GM12878 (cell line): Measurements from ENCODE around the gene LYVE1. TPM values are rescaled to one million over a fixed set of nuclear protein-coding genes. Genes with fewer than 3 reads are reported as not detected.
A peak's percentile ranks its signal among the peaks of the same experiment; 100 is the strongest.

Experiments
- ATAC-seq: fragments of 200-7000 bp; cut with Tn5 transposase; 3 replicates; pipeline ENCODE4 v1.9.1; 2020; ENCODE audit warnings: mild to moderate bottlenecking, moderate library complexity
- BruUV-seq: library from RNA; stranded (reverse); fragments of 400-500 nt; replicated peaks from 2 replicates; lab custom pipeline; 2021; lab: Mats Ljungman, UMichigan
- CTCF ChIA-PET: fragments of 300-600 bp; sonication (Branson Sonifier 250); formaldehyde crosslinking; extraction: SDS; loops from one replicate; lab custom pipeline; 2021; ENCODE audit warnings: inconsistent platforms; lab: Yijun Ruan, JAX
- POLR2A ChIA-PET: fragments of 350-600 bp; formaldehyde crosslinking; extraction: SDS; loops from one replicate; lab custom pipeline; 2021; ENCODE audit warnings: inconsistent platforms; lab: Charles Lee
- RAD21 ChIA-PET: fragments of 300-600 bp; sonication (Branson Sonifier 250); formaldehyde crosslinking; loops from one replicate; lab custom pipeline; 2023; ENCODE audit warnings: antibody characterized with exemption; ENCODE audit not compliant: unreplicated experiment; lab: Charles Lee
- SMC1A ChIA-PET: fragments of 300-600 bp; sonication (Branson Sonifier 250); formaldehyde crosslinking; loops from one replicate; lab custom pipeline; 2023; ENCODE audit not compliant: unreplicated experiment, uncharacterized antibody; lab: Charles Lee
- DNase-seq: peaks from one replicate; pipeline ENCODE4 v3.0.0-alpha.2; 2011; ENCODE audit warnings: low read depth, low spot score
- FAIRE-seq: peaks from 3 replicates; lab custom pipeline; 2011; peaks lifted over from hg19 to GRCh38; lab: Jason Lieb, UNC
- H2AFZ ChIP-seq: 2 replicates; pipeline ENCODE4 v1.6.0; 2011; ENCODE audit warnings: low read depth, low read length, control low read depth; ENCODE audit not compliant: control insufficient read depth
- H3K27ac ChIP-seq: 2 replicates; pipeline ENCODE4 v1.5.1; 2011; ENCODE audit warnings: control low read depth; ENCODE audit not compliant: control insufficient read depth, insufficient read depth
- H3K27me3 ChIP-seq, 2 experiments: replicated peaks in 1 of 2; 2 replicates each; pipeline versions ENCODE4 v1.6.0 to v1.6.1; 2011; ENCODE audit warnings: low read length in 1 of 2; ENCODE audit not compliant: control insufficient read depth in 2 of 2, insufficient read depth in 2 of 2
- H3K36me3 ChIP-seq, 2 experiments: 2 replicates each; pipeline ENCODE4 v1.5.1; 2011; ENCODE audit warnings: low read length in 1 of 2; ENCODE audit not compliant: control insufficient read depth in 2 of 2, insufficient read depth in 2 of 2
- H3K4me1 ChIP-seq: 2 replicates; pipeline ENCODE4 v1.6.1; 2011; ENCODE audit warnings: mild to moderate bottlenecking, low read length, moderate library complexity, mixed read lengths; ENCODE audit not compliant: control insufficient read depth, insufficient read depth
- H3K4me2 ChIP-seq: 2 replicates; pipeline ENCODE4 v1.6.0; 2011; ENCODE audit warnings: control low read depth; ENCODE audit not compliant: control insufficient read depth, insufficient read depth
- H3K4me3 ChIP-seq: fragments of 200-600 bp; sonication (generic); 2 replicates; pipeline ENCODE4 v1.5.1; 2016
- H3K79me2 ChIP-seq: 2 replicates; pipeline ENCODE4 v1.6.0; 2011; ENCODE audit warnings: low read length; ENCODE audit not compliant: control insufficient read depth, insufficient read depth
- H3K9ac ChIP-seq: 2 replicates; pipeline ENCODE4 v1.8.0; 2011; ENCODE audit warnings: low read length, control low read depth, mixed read lengths; ENCODE audit not compliant: control insufficient read depth, insufficient read depth
- H3K9me3 ChIP-seq: replicated peaks from 3 replicates; pipeline ENCODE4 v1.5.1; 2011; ENCODE audit warnings: mild to moderate bottlenecking, low read length; ENCODE audit not compliant: control insufficient read depth, insufficient read depth
- H4K20me1 ChIP-seq: 2 replicates; pipeline ENCODE4 v1.6.0; 2011; ENCODE audit not compliant: control insufficient read depth, insufficient read depth
- CTCF ChIP-seq, 3 experiments: IDR thresholded peaks in 2 of 3; conservative IDR thresholded peaks in 1 of 3; 2 replicates each; pipeline ENCODE4 v1.5.1; 2011; ENCODE audit warnings: low read depth in 3 of 3, low read length in 3 of 3, mild to moderate bottlenecking in 3 of 3, control low read depth in 2 of 3, moderate library complexity in 2 of 3, inconsistent platforms in 1 of 3, mixed read lengths in 1 of 3; ENCODE audit not compliant: control insufficient read depth in 2 of 3, insufficient read depth in 1 of 3; ENCODE audit errors: extremely low read depth in 1 of 3
- HDAC6 ChIP-seq: fragments of 200-600 bp; sonication (generic); IDR thresholded peaks from one replicate; pipeline ENCODE4 v1.8.0; 2017; ENCODE audit warnings: antibody characterized with exemption; ENCODE audit not compliant: unreplicated experiment
- NFIC ChIP-seq: IDR thresholded peaks from 2 replicates; pipeline ENCODE4 v1.6.1; 2012; ENCODE audit warnings: low read depth, mild to moderate bottlenecking, inconsistent platforms, low read length, moderate library complexity
- PAX5 ChIP-seq: IDR thresholded peaks from 2 replicates; pipeline ENCODE4 v1.6.1; 2011; ENCODE audit warnings: low read depth, low read length, borderline replicate concordance
- POLR2AphosphoS5 ChIP-seq: IDR thresholded peaks from 2 replicates; pipeline ENCODE4 v1.6.1; 2011; ENCODE audit warnings: mild to moderate bottlenecking, low read length, inconsistent platforms
- RAD21 ChIP-seq: IDR thresholded peaks from 2 replicates; pipeline ENCODE4 v1.6.1; 2011; ENCODE audit warnings: mild to moderate bottlenecking, low read depth, low read length, moderate library complexity; ENCODE audit not compliant: insufficient read depth
- RB1 ChIP-seq: fragments of 450-650 bp; formaldehyde crosslinking; IDR thresholded peaks from 2 replicates; pipeline ENCODE4 v1.6.1; 2017; ENCODE audit warnings: mild to moderate bottlenecking, borderline replicate concordance
- SPI1 ChIP-seq: IDR thresholded peaks from 2 replicates; pipeline ENCODE4 v1.6.1; 2011; ENCODE audit warnings: low read depth, mild to moderate bottlenecking, low read length, moderate library complexity, borderline replicate concordance; ENCODE audit not compliant: insufficient read depth
- TARDBP ChIP-seq: IDR thresholded peaks from 2 replicates; pipeline ENCODE4 v1.6.1; 2016; ENCODE audit warnings: borderline replicate concordance
- WRNIP1 ChIP-seq: IDR thresholded peaks from 2 replicates; pipeline ENCODE4 v1.6.1; 2011; ENCODE audit warnings: low read depth, low read length, improper control_type of control experiment, borderline replicate concordance
- WGBS: methylation state at CpG from one replicate; pipeline ENCODE4 v1.1.6; 2016; ENCODE audit warnings: low lambda C conversion rate; ENCODE audit not compliant: insufficient replicate concordance, insufficient coverage; ENCODE audit errors: missing lambda C conversion rate; 5-methylcytosine and 5-hydroxymethylcytosine counted together
- in situ Hi-C: fragments of 300-500 bp; cut with MboI; formaldehyde crosslinking; loops from 9 replicates; pipeline ENCODE4 v1.14.3; 2018; ENCODE audit warnings: mixed read lengths
- intact Hi-C: fragments of 100-400 bp; cut with micrococcal nuclease; formaldehyde crosslinking; loops from one replicate; pipeline ENCODE4 v1.14.2; 2022; ENCODE audit not compliant: unreplicated experiment
- polyA plus RNA-seq, 11 experiments: library from polyadenylated mRNA; depleted of rRNA in 4 of 11; unstranded in 6 of 11; stranded (reverse) in 5 of 11; fragments of >200 nt; fragmentation: Nextera tagmentation in 4 of 11; fragmentation: Illumina TruSeq in 1 of 11; extraction: Ambion mirVana in 4 of 11; extraction: Trizol in 1 of 11; gene quantifications; 1 replicate in 1 of 11; 2 replicates in 10 of 11; pipeline versions ENCODE4 v1.2.1 to v1.2.3, GENCODE V29; 2011 to 2016; ENCODE audit warnings: inconsistent platforms in 2 of 11, missing spikeins in 2 of 11, low read depth in 1 of 11
- total RNA-seq, 4 experiments: library from RNA; depleted of rRNA in 3 of 4; stranded (reverse); fragments of >200 nt in 3 of 4; fragmentation: Illumina TruSeq in 1 of 4; extraction: Trizol in 1 of 4; gene quantifications; 2 replicates each; pipeline versions ENCODE4 v1.2.1 to v1.2.3, GENCODE V29; 2013 to 2021

Gene LYVE1
- total and polyA plus RNA-seq, 10 of the 15 experiments (the other 5 are each of a cell fraction or from before 2014, with no cell fraction given): 0.15 TPM; not detected in 9

- 0 out of 2 replicates have a peak, but pooled peaks have one; percentile 9 for TF ChIP-seq SPI1
- no peak for TF ChIP-seq HDAC6
- Histone ChIP-seq H4K20me1 (no peaks in the 10 kb centered on the region), H3K4me1 (no peaks in the 10 kb centered on the region), H3K9ac (no peak overlapping the region), H3K36me3 (no peaks in the 10 kb centered on the region), H3K4me2 (no peak overlapping the region), H3K4me3 (no peak overlapping the region), H2AFZ (no peak overlapping the region), H3K9me3 (no peaks in the 10 kb centered on the region), H3K27me3 (peaks cover 0 to 1% of the 10 kb centered on the region in 2 experiments; a peak in 2 of 4 replicates), H3K79me2 (no peaks in the 10 kb centered on the region), H3K27ac (no peak overlapping the region)
- ChIA-PET RAD21 (interaction anchor here (0.7 to 1.0 kb wide), 2 partner anchors 9 to 159 kb away, joined by 3 read pairs; no protein-coding TSS in a partner anchor), SMC1A (interaction anchor here (1.8 to 2.1 kb wide), 2 partner anchors 11 to 162 kb away, joined by 5 to 6 read pairs; no protein-coding TSS in a partner anchor), CTCF (interaction anchor here (1.5 kb wide), 1 partner anchor 152 kb away, joined by 4 read pairs; no protein-coding TSS in a partner anchor), POLR2A (no interaction called here)
- FAIRE-seq (no peak), ATAC-seq (no peak), DNase-seq (no peak)
- BruUV-seq: no TSS peak
- in situ Hi-C loops: no loop called here
- 63% methylated on average over 4 of the region's 4 CpGs for WGBS
- intact Hi-C loops: no loop called here
These were observed 3.0 kb downstream of the LYVE1 start for GRCh38 chr11:10565493-10565892.

- no peak for DNase-seq
- Histone ChIP-seq H3K9me3 (no peaks in the 10 kb centered on the region), H3K4me3 (no peak overlapping the region), H3K4me2 (no peak overlapping the region), H3K79me2 (no peaks in the 10 kb centered on the region), H3K27ac (no peak overlapping the region), H2AFZ (no peak overlapping the region), H4K20me1 (no peaks in the 10 kb centered on the region), H3K36me3 (no peaks in the 10 kb centered on the region), H3K9ac (no peak overlapping the region), H3K27me3 (peaks cover 0 to 1% of the 10 kb centered on the region in 2 experiments; a peak in 2 of 4 replicates), H3K4me1 (no peaks in the 10 kb centered on the region)
- in situ Hi-C loops: no loop called here
- no peak for FAIRE-seq
- intact Hi-C loops: no loop called here
- WGBS: 0% methylated on average over 1 of the region's 1 CpG
- CTCF ChIA-PET: interaction anchor here (1.4 to 1.5 kb wide), 2 partner anchors 24 to 151 kb away, joined by 4 read pairs; partner anchors contain the start of gene RNF141
- no TSS peak for BruUV-seq
- RAD21 ChIA-PET: interaction anchor here (0.7 to 1.6 kb wide), 3 partner anchors 10 to 159 kb away, joined by 3 read pairs; no protein-coding TSS in a partner anchor
- ATAC-seq: no peak
- SMC1A ChIA-PET: interaction anchor here (0.6 to 2.1 kb wide), 3 partner anchors 12 to 162 kb away, joined by 3 to 6 read pairs (median 5); no protein-coding TSS in a partner anchor
- POLR2A ChIA-PET: no interaction called here
- TF ChIP-seq TARDBP: no peak
- no peak for TF ChIP-seq POLR2AphosphoS5
- no peak for TF ChIP-seq WRNIP1
- TF ChIP-seq NFIC: no peak
- TF ChIP-seq CTCF (IDR thresholded peaks at IDR 0.05 in 2 of 3, conservative IDR thresholded peaks at IDR 0.05 in 1 of 3; ENCODE audit: control insufficient read depth in 2 of 3, extremely low read depth in 1 of 3, insufficient read depth in 1 of 3, low read depth in 3 of 3, low read length in 3 of 3): peak; percentile 11 to 21 (median 21); a peak in 3 of 6 replicates
- TF ChIP-seq RB1: no peak
- TF ChIP-seq PAX5: no peak
- peak; percentile 44 for TF ChIP-seq RAD21
These were observed 3.7 kb downstream of the LYVE1 start for GRCh38 chr11:10564696-10565318.
